Loucy (cell line): ENCODE data around the gene PTCH2.
"Not testable (repeated sequence)": the region's sequence is repeated elsewhere in the genome, so short reads cannot be mapped to it uniquely, and the experiment has no call there.

Source experiments
- H2AFZ ChIP-seq: fragments of 200-600 bp; sonication (generic); 2 replicates; pipeline ENCODE4 v1.6.0; 2016; ENCODE audit warnings: antibody characterized with exemption, mild to moderate bottlenecking, low read length, moderate library complexity
- H3F3A ChIP-seq: fragments of 200-600 bp; 2 replicates; pipeline ENCODE4 v1.6.0; 2016; ENCODE audit warnings: antibody characterized with exemption, low read depth, mild to moderate bottlenecking
- H3K27me3 ChIP-seq: fragments of 200-600 bp; sonication (generic); 2 replicates; pipeline ENCODE4 v1.6.1; 2014; ENCODE audit warnings: low read length, mild to moderate bottlenecking; ENCODE audit not compliant: insufficient read depth, poor library complexity, severe bottlenecking
- H3K36me3 ChIP-seq: fragments of 200-600 bp; sonication (generic); 2 replicates; pipeline ENCODE4 v1.6.1; 2016; ENCODE audit warnings: low read length; ENCODE audit not compliant: insufficient read depth
- H3K4me1 ChIP-seq: fragments of 200-600 bp; sonication (generic); 2 replicates; pipeline ENCODE4 v1.5.1; 2014; ENCODE audit warnings: low read length, mild to moderate bottlenecking; ENCODE audit not compliant: insufficient read depth, poor library complexity, severe bottlenecking
- H3K4me2 ChIP-seq: fragments of 200-600 bp; sonication (generic); 2 replicates; pipeline ENCODE4 v1.6.0; 2014; ENCODE audit warnings: antibody characterized with exemption, low read length, low read depth, mild to moderate bottlenecking; ENCODE audit not compliant: poor library complexity, severe bottlenecking
- H3K4me3 ChIP-seq: fragments of 200-600 bp; sonication (generic); 2 replicates; pipeline ENCODE4 v1.5.1; 2014; ENCODE audit warnings: low read length, mild to moderate bottlenecking, mixed read lengths; ENCODE audit not compliant: poor library complexity, severe bottlenecking
- H3K79me2 ChIP-seq: fragments of 200-600 bp; sonication (generic); 2 replicates; pipeline ENCODE4 v1.6.1; 2014; ENCODE audit warnings: low read length; ENCODE audit not compliant: insufficient read depth
- H3K9ac ChIP-seq: fragments of 200-600 bp; sonication (generic); 2 replicates; pipeline ENCODE4 v1.6.0; 2014; ENCODE audit warnings: mild to moderate bottlenecking, low read depth, low read length, moderate library complexity; ENCODE audit not compliant: poor library complexity, severe bottlenecking
- H3K9me2 ChIP-seq: fragments of 200-600 bp; sonication (generic); replicated peaks from 2 replicates; pipeline ENCODE4 v1.6.1; 2016; ENCODE audit warnings: low read depth, low read length, mixed read lengths
- H3K9me3 ChIP-seq: fragments of 200-600 bp; sonication (generic); 2 replicates; pipeline ENCODE4 v1.6.1; 2014; ENCODE audit warnings: mild to moderate bottlenecking, antibody characterized with exemption, low read length, low read depth; ENCODE audit not compliant: insufficient read depth
- H4K20me1 ChIP-seq: fragments of 200-600 bp; sonication (generic); 2 replicates; pipeline ENCODE4 v1.6.0; 2014; ENCODE audit warnings: antibody characterized with exemption, low read length, mild to moderate bottlenecking; ENCODE audit not compliant: insufficient read depth, poor library complexity, severe bottlenecking
- CTCF ChIP-seq: fragments of 200-600 bp; sonication (generic); conservative IDR thresholded peaks from 2 replicates; pipeline ENCODE4 v1.5.1; 2014; ENCODE audit warnings: mild to moderate bottlenecking, antibody characterized with exemption, low read length
- EZH2phosphoT487 ChIP-seq: fragments of 200-600 bp; IDR thresholded peaks from 2 replicates; pipeline ENCODE4 v1.6.1; 2018; ENCODE audit warnings: antibody characterized with exemption, mild to moderate bottlenecking, moderate library complexity, borderline replicate concordance

Gene PTCH2

GRCh38 chr1:44827197-44828002, 15.7 kb downstream of the PTCH2 start:
- no peak for TF ChIP-seq CTCF
- no peak for TF ChIP-seq EZH2phosphoT487
- Histone ChIP-seq H3K9me3 (no peaks in the 10 kb centered on the region), H3K9ac (no peak overlapping the region), H3K27me3 (no peaks in the 10 kb centered on the region), H4K20me1 (no peaks in the 10 kb centered on the region), H3K4me3 (no peak overlapping the region), H3K79me2 (no peaks in the 10 kb centered on the region), H3K9me2 (no peaks in the 10 kb centered on the region), H3F3A (no peaks in the 10 kb centered on the region), H3K4me1 (no peaks in the 10 kb centered on the region), H3K4me2 (no peak overlapping the region), H2AFZ (no peak overlapping the region), H3K36me3 (no peaks in the 10 kb centered on the region)

- Histone ChIP-seq H3K4me3 (no peak overlapping the region), H3F3A (no peaks in the 10 kb centered on the region), H4K20me1 (no peaks in the 10 kb centered on the region), H3K9me2 (no peaks in the 10 kb centered on the region), H3K4me1 (no peaks in the 10 kb centered on the region), H3K9ac (no peak overlapping the region), H2AFZ (no peak overlapping the region), H3K4me2 (no peak overlapping the region), H3K79me2 (no peaks in the 10 kb centered on the region), H3K36me3 (no peaks in the 10 kb centered on the region), H3K27me3 (no peaks in the 10 kb centered on the region), H3K9me3 (no peaks in the 10 kb centered on the region)
- TF ChIP-seq EZH2phosphoT487 (no peak), CTCF (no peak)
Observed at GRCh38 chr1:44826375-44827196, 16.5 kb downstream of the PTCH2 start.

- H3F3A ChIP-seq, H3K9me3 ChIP-seq, H2AFZ ChIP-seq, H3K4me1 ChIP-seq, H4K20me1 ChIP-seq, H3K36me3 ChIP-seq, H3K9ac ChIP-seq, H3K79me2 ChIP-seq, H3K4me3 ChIP-seq, H3K9me2 ChIP-seq, H3K27me3 ChIP-seq, H3K4me2 ChIP-seq: not testable (repeated sequence)
Observed at GRCh38 chr1:44824392-44824791, 18.7 kb downstream of the PTCH2 start.
